ENCODE measurements around the gene PTGDR.

GRCh38 chr14:52235434-52235833 is 32.1 kb upstream of the PTGDR start:
- TF ChIP-seq CTCF (IDR thresholded peaks at IDR 0.05) (no peak), POLR2AphosphoS5 (IDR thresholded peaks at IDR 0.05; ENCODE audit: low read depth, low read length) (no peak), TAF1 (IDR thresholded peaks at IDR 0.05; ENCODE audit: borderline replicate concordance, low read depth, low read length) (no peak), EP300 (IDR thresholded peaks at IDR 0.05; ENCODE audit: borderline replicate concordance in 1 of 2, low read depth in 1 of 2, low read length in 1 of 2) (no peak), RFX5 (IDR thresholded peaks at IDR 0.05; ENCODE audit: low read length) (no peak), NRF1 (IDR thresholded peaks at IDR 0.05; ENCODE audit: low read depth, low read length) (no peak), TEAD4 (IDR thresholded peaks at IDR 0.05; ENCODE audit: borderline replicate concordance, insufficient read depth) (no peak), RAD21 (IDR thresholded peaks at IDR 0.05; ENCODE audit: low read length) (no peak), JUND (IDR thresholded peaks at IDR 0.05) (no peak), FOXJ3 (CRISPR knock-in tag; IDR thresholded peaks at IDR 0.05) (no peak), USF1 (IDR thresholded peaks at IDR 0.05; ENCODE audit: borderline replicate concordance, low read depth) (no peak)

Measured in SK-N-SH (cell line).